HG02938 (cell line): ENCODE results near the gene MAP3K1.

Experiments
- ATAC-seq: cut with Tn5 transposase; IDR thresholded peaks from one replicate; pipeline ENCODE4 v1.9.1; 2021; ENCODE audit warnings: mild to moderate bottlenecking, moderate library complexity; ENCODE audit not compliant: unreplicated experiment

The MAP3K1 gene

DNA sequence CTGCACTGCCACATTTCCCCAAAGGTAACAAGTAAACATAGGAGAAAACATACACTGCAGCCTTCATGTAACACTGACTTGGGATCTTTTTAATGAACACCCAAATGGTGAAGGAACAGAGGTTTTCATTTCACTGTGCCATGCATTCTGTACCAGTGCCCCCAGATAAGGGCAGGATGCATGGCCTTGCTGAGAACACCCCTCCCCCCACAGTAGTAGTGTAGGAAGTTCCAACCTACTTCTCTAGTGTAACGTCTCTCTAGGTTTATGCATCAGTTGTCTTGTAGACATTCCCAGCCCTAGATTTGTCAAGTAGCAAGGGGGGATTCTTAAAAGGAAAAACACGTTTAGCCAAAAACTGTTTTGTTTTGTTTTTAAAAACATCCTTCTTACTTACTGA lies 29.9 kb downstream of the MAP3K1 start:
- no peak for ATAC-seq

- no peak for ATAC-seq
These were observed 30.6 kb downstream of the MAP3K1 start for GRCh38 chr5:56845904-56846480.

DNA sequence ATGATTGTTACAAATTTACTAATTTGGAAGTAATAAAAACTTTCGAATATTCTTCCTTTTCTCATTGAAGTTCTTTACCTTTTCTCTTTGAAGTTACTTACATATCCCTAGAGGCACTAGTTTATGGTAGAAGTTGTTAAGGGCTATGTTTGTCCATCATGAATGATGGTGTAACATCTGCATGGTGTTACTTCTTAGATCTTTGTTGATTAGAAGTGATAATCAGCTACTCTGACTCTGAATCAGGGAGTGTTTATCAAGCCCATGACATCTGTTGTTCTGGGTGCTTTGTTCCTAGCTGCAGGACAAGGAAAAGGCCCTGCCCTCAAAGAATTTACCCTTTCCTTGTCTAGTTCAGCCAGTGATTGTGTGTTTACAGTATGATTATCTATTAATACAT lies 32.9 kb downstream of the MAP3K1 start:
- ATAC-seq: no peak

DNA sequence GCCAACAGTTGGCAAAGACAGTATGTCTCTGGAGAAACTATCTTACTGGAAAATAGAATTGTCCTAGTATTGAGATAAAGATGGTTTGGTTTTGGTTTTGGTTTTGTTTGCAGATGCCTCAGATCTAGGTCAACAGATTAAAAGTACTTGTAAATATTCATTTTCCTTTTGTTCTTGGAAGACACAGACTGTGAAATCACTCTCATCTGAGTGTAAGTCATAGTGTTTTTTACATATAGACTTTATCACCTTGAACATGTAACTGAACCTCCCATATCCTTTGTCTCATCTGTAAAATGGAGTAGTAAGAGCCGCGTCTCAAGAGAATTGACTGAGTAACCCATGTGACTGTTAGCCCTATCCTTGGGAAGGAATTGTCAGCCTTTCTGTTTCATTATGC lies 34.3 kb downstream of the MAP3K1 start:
- no peak for ATAC-seq

DNA sequence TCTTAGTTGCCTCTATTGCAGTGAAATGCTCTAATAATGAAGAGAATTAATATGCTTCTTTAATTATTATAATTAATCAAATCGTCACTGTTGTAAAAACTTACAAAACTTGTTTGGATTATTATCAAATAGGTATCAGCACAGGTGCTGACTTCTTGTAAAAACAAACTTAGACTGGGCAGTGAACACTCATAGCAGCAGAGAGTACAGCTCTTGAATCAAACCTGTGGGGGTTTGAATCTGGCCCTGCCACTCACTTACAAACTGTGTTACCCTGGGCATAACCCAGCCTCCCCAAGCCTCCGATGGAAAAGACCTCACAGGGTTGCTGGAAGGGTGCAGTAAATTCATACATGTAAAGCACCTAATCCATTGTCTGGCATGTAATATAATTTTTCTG lies 35.1 kb downstream of the MAP3K1 start:
- ATAC-seq: no peak

DNA sequence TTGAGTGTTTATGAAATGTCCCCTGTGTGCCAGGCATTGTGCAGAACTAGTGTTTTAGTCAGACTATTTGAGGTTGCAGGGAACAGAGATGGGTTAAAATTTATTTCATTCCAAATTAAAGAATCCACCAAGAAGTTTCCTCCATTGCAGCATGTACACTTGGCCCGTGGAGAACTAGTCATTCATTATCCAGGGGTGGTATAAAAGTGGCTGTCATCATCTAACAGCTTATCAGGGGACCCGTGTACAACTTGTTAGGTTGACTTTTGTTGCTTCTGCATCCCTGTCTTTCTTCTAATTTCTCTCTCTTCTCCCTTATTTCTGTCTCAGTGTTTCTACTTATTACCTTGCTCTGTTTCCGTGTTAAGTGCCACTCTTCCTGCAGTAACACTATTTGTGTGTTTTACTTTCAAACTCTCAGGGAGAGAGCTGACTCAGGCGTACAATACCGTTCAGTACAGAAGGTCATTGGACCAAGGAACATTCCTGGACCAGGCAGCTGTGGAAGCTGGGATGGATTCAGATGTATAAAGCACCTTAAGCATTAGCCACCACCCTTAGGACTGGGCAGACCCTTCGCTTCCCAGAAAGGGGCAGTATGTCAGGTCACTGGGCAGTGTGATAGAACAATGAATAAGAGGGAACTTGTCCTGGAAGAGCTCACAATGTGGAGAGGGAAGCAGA lies 36.1 kb downstream of the MAP3K1 start:
- no peak for ATAC-seq

DNA sequence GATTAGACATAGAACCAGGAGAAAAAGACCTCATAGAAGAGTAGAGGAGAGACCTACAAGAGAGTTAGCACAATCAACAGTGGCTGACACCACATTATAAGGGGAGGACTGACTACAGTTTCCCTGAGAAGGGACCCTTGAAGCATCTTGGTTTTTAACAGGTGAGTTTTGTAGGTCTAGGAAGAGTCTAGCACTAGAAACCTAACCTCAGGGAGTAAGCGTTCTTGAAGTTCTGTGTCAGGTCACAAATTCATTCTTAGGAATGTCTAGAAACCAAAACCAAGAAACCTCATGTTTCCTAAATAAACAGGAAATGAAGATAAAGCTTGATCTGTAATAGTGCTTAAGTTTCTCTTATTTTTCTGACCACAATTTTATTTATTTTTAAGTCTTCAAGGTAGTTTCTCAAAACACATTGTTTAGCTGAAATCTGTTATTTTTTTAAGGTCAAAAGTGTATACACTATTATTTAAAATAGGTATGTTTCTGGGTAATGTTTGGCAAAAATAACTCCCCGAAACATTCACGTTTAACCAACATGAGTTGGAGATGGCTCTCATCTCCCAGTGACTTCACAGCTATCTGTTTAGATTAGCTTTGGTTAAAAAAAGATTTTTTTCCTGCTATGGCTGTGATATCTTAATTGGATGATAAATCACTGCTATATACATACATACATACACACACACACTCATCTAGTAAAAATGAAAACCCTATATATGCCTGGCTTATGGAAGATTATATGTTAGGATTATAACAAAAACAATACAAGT lies 37.1 kb downstream of the MAP3K1 start:
- no peak for ATAC-seq

DNA sequence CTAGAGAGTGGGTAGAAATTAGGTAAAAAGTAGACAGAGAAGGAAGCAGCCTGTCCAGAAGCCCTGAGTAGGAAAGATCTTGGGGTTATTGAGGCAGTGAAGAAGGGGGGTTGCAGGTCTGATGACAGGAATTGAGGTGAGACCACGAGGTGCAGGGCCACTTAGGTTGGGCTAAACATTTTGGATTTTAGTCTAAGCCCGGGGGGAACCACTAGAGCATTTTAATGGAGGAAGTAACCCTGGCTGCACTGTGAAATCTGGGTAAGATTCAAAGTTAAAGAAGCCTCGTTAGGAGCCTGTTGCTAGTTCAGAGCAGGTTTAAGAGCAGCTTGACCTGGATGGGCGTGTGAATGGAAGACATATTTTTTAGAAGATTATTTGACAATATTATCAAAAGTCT lies 38.3 kb downstream of the MAP3K1 start:
- ATAC-seq: no peak

DNA sequence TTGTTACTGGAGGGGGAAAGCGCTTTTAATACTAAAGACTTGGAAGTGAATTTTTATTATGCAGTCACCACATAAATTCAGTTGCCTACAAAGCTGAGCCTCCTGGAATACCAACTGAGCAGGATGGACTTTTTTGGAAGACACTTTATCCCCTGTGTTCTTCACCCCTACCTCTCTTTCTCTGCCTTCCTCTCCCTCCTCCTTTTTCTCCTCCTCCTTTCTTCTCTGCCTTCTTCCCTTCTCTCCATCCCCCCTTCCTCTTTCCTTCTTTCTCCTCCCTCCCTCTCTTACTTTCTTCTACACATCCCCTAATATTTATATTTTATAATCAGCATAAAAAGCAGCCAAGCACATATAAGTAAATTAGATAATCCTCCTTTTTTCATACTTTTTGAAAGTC lies 39.6 kb downstream of the MAP3K1 start:
- no peak for ATAC-seq

DNA sequence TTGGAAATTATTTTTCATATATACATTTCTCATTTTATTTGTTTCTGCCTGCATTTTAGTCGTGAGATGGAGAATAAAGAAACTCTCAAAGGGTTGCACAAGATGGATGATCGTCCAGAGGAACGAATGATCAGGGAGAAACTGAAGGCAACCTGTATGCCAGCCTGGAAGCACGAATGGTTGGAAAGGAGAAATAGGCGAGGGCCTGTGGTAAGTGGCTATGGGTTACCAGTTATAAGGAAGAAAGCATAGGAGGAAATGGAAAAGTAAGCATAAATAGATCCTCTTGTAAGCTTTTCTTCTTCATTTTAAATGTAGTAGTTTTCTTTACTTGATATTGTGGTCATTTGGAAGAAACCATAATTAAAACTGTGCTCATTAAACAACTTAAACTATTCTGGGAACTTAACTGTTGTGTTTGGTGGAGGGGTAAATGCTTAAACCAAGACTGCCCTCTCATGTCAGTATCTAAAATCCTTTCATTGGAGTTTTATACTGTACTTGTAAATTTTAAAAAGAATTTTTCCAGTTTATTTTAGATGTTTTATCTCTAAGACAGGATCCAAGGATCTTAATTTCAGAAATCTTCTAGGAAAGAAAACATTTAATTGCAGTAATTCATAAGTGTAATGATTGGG lies 41.3 kb downstream of the MAP3K1 start:
- no peak for ATAC-seq

GRCh38 chr5:56858777-56859442 lies 43.6 kb downstream of the MAP3K1 start:
- no peak for ATAC-seq

- ATAC-seq: no peak
These were observed 46.6 kb downstream of the MAP3K1 start for GRCh38 chr5:56861893-56862485.

GRCh38 chr5:56862909-56863308 lies 47.6 kb downstream of the MAP3K1 start:
- no peak for ATAC-seq

GRCh38 chr5:56871777-56872176 lies 56.4 kb downstream of the MAP3K1 start:
- ATAC-seq: no peak

GRCh38 chr5:56873056-56873455 lies 57.7 kb downstream of the MAP3K1 start:
- ATAC-seq: no peak

GRCh38 chr5:56876327-56876726 lies 61.0 kb downstream of the MAP3K1 start:
- no peak for ATAC-seq

GRCh38 chr5:56881571-56881970 lies 66.2 kb downstream of the MAP3K1 start:
- ATAC-seq: no peak

- ATAC-seq: no peak
These were observed 78.1 kb downstream of the MAP3K1 start for GRCh38 chr5:56893251-56893951.

- ATAC-seq: no peak
These were observed 81.4 kb downstream of the MAP3K1 start for GRCh38 chr5:56896763-56897162.

DNA sequence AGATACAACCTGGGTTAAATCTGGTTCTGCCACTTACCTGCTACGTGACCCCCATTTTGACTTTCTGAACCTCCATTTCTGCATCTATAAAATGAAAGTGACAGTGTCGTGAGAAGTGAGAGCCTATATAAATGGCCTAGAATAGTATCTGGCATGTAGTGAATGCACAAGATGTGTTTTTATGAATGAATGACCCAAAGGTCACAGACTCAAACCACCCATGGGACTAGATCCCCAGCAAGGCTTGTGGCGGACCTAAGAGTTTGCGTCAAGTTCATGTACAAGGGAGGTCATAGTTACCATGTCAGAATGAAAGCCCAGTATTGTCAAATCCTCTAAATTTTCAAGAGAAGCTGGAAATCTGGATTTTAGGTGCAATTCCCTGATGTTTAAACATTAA lies 82.9 kb downstream of the MAP3K1 start:
- no peak for ATAC-seq
